DMS114 treated with DMSO at 0.1 percent for 48 hours (cell line): ENCODE measurements around the gene COQ4.
"Not testable (repeated sequence)": the region's sequence is repeated elsewhere in the genome, so short reads cannot be mapped to it uniquely, and the experiment has no call there.

Source experiments
- DNase-seq: peaks from one replicate; lab custom pipeline; 2025; ENCODE audit not compliant: unreplicated experiment; lab: John Stamatoyannopoulos, UW

The COQ4 gene

GRCh38 chr9:128298535-128299482 is 23.8 kb upstream of the COQ4 start:
- no peak for DNase-seq

DNA sequence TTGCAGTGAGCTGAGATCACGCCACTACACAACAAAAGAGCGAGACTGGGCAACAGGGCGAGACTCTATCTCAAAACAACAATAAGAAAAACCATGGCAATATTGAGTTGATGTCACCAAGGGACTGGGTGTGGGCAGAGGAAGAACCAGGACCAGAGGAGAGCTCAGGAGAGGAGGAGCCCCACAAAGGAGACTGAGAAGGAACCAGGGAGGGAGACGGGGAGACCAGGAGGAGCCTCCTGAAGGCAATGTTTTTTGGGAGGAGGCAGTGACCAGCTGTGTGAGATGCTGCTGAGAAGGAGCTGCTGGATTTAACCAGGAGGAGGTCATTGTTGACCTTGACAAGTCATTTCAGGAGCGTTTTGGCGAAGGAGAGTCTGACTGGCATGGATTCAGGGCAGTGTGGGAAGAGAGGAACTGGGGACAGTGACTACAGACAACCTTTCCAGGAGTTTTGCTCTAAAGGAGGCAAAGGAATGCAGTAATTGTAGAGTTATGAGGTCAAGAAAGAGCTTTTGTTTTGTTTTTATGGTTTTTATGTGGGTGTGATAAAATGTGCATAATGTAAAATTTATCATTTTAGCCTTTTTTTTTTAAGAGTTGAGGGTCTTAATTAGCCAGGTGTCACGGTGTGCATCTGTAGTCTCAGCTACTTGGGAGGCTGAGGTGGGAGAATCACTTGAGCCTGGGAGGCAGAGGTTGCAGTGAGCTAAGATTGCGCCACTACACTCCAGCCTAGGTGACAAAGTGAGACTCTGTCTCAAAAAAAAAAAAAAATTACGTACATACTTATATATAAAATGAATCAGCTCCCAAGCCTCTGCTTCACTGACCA is 18.3 kb upstream of the COQ4 start:
- DNase-seq = no peak

DNA sequence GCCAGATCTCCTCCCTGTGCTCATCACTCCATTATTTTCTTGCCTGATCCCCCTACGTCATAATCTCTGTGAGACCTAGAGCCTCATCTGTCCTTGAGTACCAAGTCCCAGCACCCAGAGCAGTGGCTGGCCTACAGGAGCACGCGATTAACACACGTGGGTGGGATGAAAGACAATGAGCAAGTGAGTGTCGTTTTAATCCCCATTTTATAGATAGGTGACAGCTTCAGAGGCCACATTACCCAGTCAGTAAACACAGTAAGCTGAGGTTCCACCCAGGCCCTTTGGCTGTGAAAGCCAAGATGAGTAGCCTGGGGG is 17.7 kb upstream of the COQ4 start:
- DNase-seq = no peak

DNA sequence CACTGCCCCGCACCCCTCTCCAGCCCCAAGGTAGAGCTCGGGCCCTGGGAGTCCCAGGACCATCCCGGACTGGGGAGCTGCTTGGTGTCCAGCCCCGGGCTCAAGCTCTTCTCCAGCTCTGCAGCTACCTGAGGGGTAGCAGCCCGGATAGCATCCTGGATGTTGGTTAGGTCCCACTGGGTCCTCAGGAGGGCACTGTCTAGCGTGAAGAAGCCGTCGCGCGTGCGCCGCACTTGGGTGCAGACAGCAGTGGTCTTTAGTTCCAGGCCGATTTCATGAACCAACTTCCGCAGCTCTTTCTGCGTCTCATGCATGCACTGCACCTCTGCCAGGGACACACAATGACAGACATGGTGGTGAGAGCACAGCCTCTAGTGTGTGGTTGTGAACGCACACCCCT is 13.1 kb upstream of the COQ4 start:
- no peak for DNase-seq

- DNase-seq = no peak
These were observed 12.2 kb upstream of the COQ4 start for GRCh38 chr9:128310461-128310860.

DNA sequence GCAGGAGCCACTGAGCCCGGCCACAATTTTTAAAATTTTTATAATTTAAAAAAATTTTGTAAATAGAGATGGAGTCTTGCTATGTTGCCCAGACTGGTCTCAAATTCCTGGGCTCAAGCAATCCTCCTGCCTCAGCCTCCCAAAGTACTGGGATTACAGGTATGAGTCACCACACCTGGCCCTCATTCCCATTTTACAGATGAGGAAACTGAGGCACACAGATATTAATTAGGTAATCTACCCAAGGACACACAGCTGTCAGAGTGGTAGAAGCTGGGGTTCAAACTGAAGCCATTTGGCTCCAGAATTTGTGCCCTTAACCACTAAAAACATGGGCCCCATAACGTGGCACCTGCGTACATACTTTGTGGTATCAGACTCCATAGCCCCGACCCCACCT is 7.9 kb upstream of the COQ4 start:
- no peak for DNase-seq

- no peak for DNase-seq
These were observed 6.2 kb upstream of the COQ4 start for GRCh38 chr9:128316421-128316820.

DNA sequence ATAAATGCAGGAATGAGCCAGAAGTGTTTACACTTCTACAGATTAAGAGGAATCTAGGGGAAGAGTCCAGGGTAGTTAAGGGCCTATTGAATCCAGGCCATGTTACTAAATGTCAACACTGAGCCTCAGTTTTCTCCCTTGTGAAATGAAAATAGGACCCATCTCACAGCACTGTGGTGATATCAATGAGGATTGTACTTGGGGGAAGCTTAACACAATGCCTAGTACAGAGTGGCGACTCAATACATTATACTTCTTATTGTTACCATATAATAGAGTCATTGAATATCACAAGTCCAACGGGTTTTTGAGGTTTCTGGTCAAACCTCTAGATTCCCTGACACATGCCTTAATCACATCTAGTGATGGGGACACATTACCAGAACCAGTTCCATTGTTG is 5.0 kb upstream of the COQ4 start:
- DNase-seq = no peak

DNA sequence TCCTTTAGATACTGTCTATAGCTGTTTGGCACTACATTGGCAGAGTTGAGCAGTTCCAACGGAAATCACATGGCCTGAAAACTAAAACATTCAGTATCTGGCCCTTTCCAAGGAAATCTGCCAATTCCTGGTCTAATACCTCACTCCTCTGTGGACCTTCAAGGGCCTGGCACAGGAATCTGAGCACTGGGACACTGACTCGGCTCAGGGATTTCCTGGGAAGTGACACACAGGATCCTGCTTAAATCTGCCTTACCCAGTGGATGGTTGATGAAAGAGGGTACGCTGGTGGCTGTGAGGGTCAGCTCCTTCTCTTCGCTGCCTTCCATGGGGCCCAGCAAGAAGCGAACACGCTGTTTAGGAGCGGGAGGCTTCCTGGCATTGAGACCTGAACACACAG is 1.3 kb upstream of the COQ4 start:
- no peak for DNase-seq

DNA sequence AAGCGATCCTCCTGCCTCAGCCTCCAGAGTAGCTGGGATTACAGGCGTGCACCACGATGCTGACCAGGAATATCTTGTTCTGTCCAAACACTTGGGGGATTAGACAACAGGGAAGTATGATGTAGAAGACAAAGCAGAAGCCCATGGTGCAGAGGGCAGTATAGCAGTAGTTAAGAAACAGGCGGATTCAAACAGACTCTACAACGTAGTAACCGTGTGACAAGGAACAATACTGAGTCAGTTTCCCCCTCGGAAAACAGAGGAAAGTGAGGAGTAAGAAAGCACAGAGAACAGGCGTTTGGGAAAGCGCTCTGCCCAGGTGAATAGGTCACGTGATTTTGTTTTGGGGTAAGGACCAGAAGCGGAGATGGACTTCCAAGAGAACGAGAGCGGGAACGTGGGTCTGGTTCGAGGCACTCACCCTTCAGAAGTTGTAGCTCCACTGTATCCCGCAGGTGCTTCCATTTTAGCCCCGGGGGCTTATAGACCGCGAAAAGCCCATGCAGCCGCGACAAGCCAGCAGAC is 698 bp upstream of the COQ4 start:
- DNase-seq = no peak

- no peak for DNase-seq
These were observed 632 bp downstream of the COQ4 start for GRCh38 chr9:128323212-128323730.

DNA sequence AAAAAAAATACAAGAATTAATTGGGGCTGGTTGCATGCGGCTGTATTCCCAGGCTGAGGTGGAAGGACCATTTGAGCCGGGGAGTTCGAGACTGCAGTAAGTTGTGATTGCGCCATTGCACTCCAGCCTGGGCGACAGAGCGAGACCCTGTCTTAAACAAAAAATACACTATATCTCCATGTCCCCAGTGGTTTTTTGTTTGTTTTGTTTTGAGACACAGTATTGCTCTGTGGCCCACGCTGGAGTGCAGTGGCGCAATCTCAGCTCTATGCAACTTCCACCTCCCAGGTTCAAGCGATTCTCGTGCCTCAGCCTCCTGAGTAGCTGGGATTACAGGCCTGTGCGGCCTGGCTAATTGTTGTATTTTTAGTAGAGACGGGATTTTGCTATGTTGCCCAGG is 1.2 kb downstream of the COQ4 start:
- DNase-seq = no peak

- no peak for DNase-seq
These were observed 1.8 kb downstream of the COQ4 start for GRCh38 chr9:128324401-128324800.

DNA sequence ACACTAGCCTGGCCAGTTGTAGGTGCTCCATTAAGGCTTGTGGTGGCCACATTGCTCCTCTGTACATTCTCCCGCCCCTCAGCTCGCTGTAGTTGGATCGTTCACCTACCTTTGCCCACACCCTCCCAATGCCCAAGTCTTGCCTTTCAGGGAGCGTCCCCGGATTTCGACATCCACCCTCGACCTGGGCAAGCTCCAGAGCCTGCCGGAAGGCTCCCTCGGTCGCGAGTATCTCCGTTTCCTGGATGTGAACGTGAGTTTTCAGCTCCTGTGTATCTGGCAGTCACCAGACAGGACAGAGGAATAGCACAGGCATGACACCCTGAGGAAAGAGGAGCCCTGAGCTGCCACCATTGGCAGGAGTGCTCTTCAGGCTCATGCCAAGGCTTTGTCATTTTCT is 3.0 kb downstream of the COQ4 start:
- DNase-seq = no peak

DNA sequence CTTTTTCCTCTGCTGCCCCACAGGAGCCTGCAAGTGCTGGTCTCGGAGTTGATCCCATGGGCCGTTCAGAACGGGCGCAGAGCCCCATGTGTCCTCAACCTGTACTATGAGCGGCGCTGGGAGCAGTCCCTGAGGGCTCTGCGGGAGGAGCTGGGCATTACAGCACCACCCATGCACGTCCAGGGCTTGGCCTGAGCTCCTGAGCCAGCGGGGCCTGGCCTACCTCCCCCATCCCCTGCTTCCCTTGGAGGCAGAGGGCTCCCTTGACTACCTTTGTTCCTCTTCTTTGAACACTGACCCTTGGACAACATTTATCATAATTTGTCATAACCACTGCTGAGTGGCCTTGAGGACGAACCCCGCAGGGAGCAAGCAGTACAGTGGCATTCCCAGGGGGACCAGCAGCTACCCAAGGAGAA is 10.8 kb downstream of the COQ4 start:
- no peak for DNase-seq

GRCh38 chr9:128335161-128335560 is 12.5 kb downstream of the COQ4 start:
- no peak for DNase-seq

- no peak for DNase-seq
These were observed 13.3 kb downstream of the COQ4 start for GRCh38 chr9:128335914-128336313.

DNA sequence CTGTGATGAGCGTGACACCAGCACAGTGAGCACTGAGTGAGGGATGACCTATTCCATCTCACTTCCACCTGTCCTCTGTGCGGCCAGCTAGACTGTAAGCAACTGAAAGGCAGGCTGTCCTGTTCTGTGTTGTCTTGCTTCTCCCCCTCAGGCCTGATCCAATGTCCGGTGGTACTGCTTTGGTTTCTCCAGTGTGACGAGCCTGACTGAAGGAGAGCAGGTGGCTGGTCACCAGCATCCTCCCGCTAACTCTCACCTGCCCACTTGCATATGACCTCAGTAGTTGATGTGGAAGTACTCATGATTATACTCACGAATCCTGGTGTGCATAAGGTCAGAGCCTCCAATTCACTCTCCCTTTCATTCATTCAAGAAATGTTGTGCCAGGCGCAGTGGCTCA is 15.3 kb downstream of the COQ4 start:
- DNase-seq = no peak

- DNase-seq = not testable (repeated sequence)
These were observed 16.4 kb downstream of the COQ4 start for GRCh38 chr9:128338852-128339614.

DNA sequence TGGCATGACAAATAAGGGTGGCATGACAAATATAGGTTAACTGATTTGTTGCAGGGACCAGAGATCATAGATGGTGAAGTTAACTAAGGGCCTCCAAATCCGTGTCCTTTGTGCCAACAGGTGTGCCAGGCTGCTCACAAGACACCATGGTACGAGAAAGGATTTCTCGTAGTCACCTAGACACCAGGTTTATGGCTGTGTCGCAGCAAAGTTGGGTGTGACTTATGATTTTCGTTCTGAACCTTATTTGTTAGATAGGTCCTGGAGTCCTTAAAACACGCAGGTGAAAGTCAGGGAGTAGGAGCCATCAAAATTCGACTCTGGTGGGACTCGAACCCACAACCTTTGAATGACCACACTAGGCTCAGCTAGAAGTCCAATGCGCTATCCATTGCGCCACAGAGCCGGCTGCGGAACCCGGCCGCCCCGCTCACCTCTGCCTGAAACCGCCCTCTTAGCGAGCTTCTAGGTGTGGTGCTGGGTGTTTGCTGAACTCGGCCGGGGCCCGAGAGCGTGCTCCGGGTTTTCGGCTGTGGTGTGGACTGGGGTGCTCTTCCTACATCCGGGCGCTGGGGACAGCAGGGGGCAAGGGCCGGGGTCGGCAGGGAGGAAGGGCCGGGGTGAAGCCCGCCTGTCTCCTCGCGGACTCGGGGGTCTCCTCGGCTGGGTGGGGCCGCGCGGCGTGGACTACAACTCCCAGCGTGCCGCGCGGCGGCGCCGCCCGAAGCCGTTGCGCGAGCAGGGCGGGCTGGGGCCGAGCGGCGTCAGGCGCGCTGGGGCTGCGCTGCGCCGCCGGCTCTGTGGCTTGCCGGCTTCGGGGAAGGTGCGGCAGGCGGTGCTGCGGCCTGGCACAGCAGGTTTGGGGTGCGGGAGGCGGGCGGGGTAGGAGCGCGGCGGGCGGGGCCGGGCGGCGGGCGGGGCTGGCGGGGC is 17.4 kb downstream of the COQ4 start, which contains the start of gene SLC27A4:
Gene SLC27A4, plus strand, starts transcription at position 767 of the 930 bp plus-strand sequence. CDS start 2,606 bp downstream, outside the sequence.
- peak; percentile 35 for DNase-seq
